ENCODE results near the gene TMCC2. TPM values are rescaled to one million over a fixed set of nuclear protein-coding genes. Genes with fewer than 3 reads are reported as not detected.

Gene TMCC2
- total RNA-seq, 1 donor from 2014 or later: 7.1 TPM

GRCh38 chr1:205273551-205273982, 45.8 kb downstream of the TMCC2 start:
- Histone ChIP-seq H3K4me1 (peaks cover 29% of the 10 kb centered on the region), H3K79me2 (ENCODE audit: low read depth) (no peaks in the 10 kb centered on the region), H3K4me3 (no peak overlapping the region), H3K36me3 (no peaks in the 10 kb centered on the region), H3K9me3 (ENCODE audit: low read depth) (no peaks in the 10 kb centered on the region), H3K27ac (peak overlapping the region; percentile 5), H4K20me1 (ENCODE audit: low read depth) (no peaks in the 10 kb centered on the region), H3K27me3 (no peaks in the 10 kb centered on the region), H3K4me2 (no peak overlapping the region), H3F3A (ENCODE audit: low read depth) (peaks cover 34% of the 10 kb centered on the region), H2AFZ (replicated peaks) (no peak overlapping the region), H3K9ac (no peak overlapping the region)
- peak; percentile 92 for DNase-seq (ENCODE audit: low spot score)
- Mint-ChIP-seq H3K27me3 (ENCODE audit: insufficient read depth, low read depth) (peaks cover 12% of the 10 kb centered on the region), H3K4me1 (peaks cover 44% of the 10 kb centered on the region), H3K27ac (peak overlapping the region; percentile 94), H3K4me3 (no peak overlapping the region), H3K36me3 (peaks cover 6% of the 10 kb centered on the region), H3K9me3 (no peaks in the 10 kb centered on the region)
- TF ChIP-seq EZH2phosphoT487 (IDR thresholded peaks at IDR 0.05) (no peak), CTCF (IDR thresholded peaks at IDR 0.05) (peak; percentile 95)

GRCh38 chr1:205274041-205274691, 46.4 kb downstream of the TMCC2 start:
- peaks cover 3% of the 10 kb centered on the region for H3K36me3 Mint-ChIP-seq
- no peak overlapping the region for H3K27ac ChIP-seq
- H3K4me3 Mint-ChIP-seq: no peak overlapping the region
- no peak for TF ChIP-seq EZH2phosphoT487 (IDR thresholded peaks at IDR 0.05)
- no peak for TF ChIP-seq CTCF (IDR thresholded peaks at IDR 0.05)
- TF ChIP-seq EZH2 (IDR thresholded peaks at IDR 0.05): no peak
- H3K9me3 Mint-ChIP-seq: no peaks in the 10 kb centered on the region
- no peaks in the 10 kb centered on the region for H3K27me3 ChIP-seq
- H3K27ac Mint-ChIP-seq: no peak overlapping the region
- no peak overlapping the region for H3K9ac ChIP-seq
- peaks cover 29% of the 10 kb centered on the region for H3K4me1 ChIP-seq
- no peaks in the 10 kb centered on the region for H4K20me1 ChIP-seq (ENCODE audit: low read depth)
- H3K4me3 ChIP-seq: no peak overlapping the region
- peaks cover 44% of the 10 kb centered on the region for H3K4me1 Mint-ChIP-seq
- no peaks in the 10 kb centered on the region for H3K36me3 ChIP-seq
- no peak overlapping the region for H3K4me2 ChIP-seq
- no peaks in the 10 kb centered on the region for H3K79me2 ChIP-seq (ENCODE audit: low read depth)
- no peak for DNase-seq (ENCODE audit: low spot score)
- no peak overlapping the region for H2AFZ ChIP-seq (replicated peaks)
- no peaks in the 10 kb centered on the region for H3K9me3 ChIP-seq (ENCODE audit: low read depth)
- H3F3A ChIP-seq (ENCODE audit: low read depth): peaks cover 34% of the 10 kb centered on the region
- H3K27me3 Mint-ChIP-seq (ENCODE audit: insufficient read depth, low read depth): peaks cover 9% of the 10 kb centered on the region

- TF ChIP-seq EZH2phosphoT487 (IDR thresholded peaks at IDR 0.05): no peak
- TF ChIP-seq EZH2 (IDR thresholded peaks at IDR 0.05): no peak
- TF ChIP-seq CTCF (IDR thresholded peaks at IDR 0.05): no peak
- no peaks in the 10 kb centered on the region for H3K9me3 Mint-ChIP-seq
- Histone ChIP-seq H4K20me1 (ENCODE audit: low read depth) (no peaks in the 10 kb centered on the region), H3K9me3 (ENCODE audit: low read depth) (no peaks in the 10 kb centered on the region), H3K36me3 (no peaks in the 10 kb centered on the region), H3F3A (ENCODE audit: low read depth) (peaks cover 34% of the 10 kb centered on the region), H3K79me2 (ENCODE audit: low read depth) (no peaks in the 10 kb centered on the region), H3K27me3 (no peaks in the 10 kb centered on the region), H2AFZ (replicated peaks) (no peak overlapping the region), H3K9ac (no peak overlapping the region), H3K4me3 (no peak overlapping the region), H3K4me2 (no peak overlapping the region), H3K4me1 (peaks cover 29% of the 10 kb centered on the region), H3K27ac (no peak overlapping the region)
- peaks cover 44% of the 10 kb centered on the region for H3K4me1 Mint-ChIP-seq
- H3K4me3 Mint-ChIP-seq: no peak overlapping the region
- peak overlapping the region; percentile 90 for H3K27ac Mint-ChIP-seq
- no peak for DNase-seq (ENCODE audit: low spot score)
- peaks cover 9% of the 10 kb centered on the region for H3K27me3 Mint-ChIP-seq (ENCODE audit: insufficient read depth, low read depth)
- peaks cover 3% of the 10 kb centered on the region for H3K36me3 Mint-ChIP-seq
Observed at GRCh38 chr1:205275133-205275532, 47.4 kb downstream of the TMCC2 start.

Data from neural progenitor cell (in vitro differentiated cells).